SHP77 treated with DMSO at 0.1 percent for 48 hours (cell line): ENCODE data around the gene ANKRD23.
"Not testable (repeated sequence)": the region's sequence is repeated elsewhere in the genome, so short reads cannot be mapped to it uniquely, and the experiment has no call there.

ENCODE experiments used
- DNase-seq: peaks from one replicate; lab custom pipeline; 2025; lab: John Stamatoyannopoulos, UW

ANKRD23 gene

GRCh38 chr2:96843538-96844268 lies at the start of gene ANKRD23:
TSS of gene ANKRD23 (minus strand) at chr2:96844021. CDS start at chr2:96843992, 29 bp downstream.
- no peak for DNase-seq

- no peak for DNase-seq
These were observed 47.9 kb upstream of the ANKRD23 start for GRCh38 chr2:96891591-96892333.

DNA sequence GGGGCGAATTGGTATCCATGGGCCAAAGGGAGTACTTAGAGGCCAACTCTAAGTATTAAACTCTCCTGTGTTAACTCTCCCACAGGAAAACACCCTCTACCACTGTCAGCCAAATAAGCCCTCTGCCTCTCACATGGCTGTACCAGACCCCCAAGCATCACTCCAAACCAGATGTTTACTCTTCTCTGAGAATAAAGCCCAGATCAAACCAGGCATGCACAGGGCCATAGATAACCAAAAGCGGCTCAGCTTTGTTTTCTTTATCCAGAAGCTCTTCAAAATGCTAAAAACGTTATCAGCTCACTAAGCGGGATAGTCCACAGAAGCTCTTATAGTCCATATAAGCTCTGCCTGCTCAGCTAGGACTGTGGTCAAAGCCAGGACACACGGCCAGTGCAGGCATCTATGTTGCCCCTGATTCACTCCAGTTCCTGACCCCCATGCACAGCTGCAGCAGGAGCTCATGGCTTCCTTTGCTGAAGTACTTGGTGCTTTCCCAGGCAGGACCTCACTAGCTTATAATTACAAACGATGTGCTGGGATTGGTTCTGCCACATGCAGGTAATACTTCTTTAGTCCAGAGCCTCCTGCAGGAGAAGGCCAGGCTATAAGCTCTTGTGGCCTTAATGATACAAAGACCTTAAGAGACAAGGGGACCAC lies 47.0 kb upstream of the ANKRD23 start:
- DNase-seq, result no peak

- no peak for DNase-seq
These were observed 46.4 kb upstream of the ANKRD23 start for GRCh38 chr2:96890252-96890651.

GRCh38 chr2:96889502-96889901 lies 45.7 kb upstream of the ANKRD23 start:
- DNase-seq, result not testable (repeated sequence)

DNA sequence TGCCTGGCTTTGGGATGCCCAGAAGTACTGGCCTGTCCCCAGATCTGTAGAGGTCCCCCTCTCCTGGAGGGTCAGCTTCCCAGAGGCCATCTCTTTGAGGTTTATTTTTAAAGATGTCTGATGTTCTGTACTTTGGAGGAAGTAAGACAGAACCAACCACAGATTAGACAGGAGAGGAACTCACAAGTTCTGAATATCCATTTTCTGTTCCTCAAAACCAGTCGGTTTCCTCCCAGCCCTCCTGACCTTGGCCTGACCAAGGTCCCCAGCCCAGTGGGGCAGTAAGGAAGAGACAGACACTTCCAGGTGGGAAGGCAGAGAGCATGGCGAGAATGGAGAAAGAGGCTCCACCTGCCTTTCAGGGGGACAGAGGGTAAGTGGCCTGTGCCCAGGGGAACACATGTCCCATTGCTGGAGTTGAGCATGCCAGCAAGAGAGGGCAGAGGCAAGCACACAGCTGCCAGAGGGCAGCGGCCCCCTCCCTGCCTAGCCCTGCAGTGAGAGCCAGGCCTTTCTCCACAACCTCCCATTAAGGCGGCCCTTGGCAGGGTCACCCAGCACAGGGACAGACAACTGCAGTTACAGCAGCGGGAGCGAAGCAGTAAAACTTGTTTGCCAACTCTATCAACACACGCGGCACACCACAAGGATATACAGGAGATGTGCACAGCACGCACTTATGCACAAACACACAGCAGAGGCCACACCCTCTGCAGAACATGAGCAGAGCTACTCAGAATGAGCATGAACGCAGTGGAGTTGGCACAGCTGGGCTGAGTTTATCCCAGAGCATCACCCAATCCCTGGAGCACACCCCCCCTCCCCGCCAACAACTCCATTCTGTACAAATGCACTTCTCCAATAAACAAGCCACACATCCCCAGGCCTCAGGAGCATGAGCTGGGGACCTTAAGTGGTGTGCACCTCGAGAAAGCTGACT lies 44.5 kb upstream of the ANKRD23 start:
- DNase-seq, result no peak

DNA sequence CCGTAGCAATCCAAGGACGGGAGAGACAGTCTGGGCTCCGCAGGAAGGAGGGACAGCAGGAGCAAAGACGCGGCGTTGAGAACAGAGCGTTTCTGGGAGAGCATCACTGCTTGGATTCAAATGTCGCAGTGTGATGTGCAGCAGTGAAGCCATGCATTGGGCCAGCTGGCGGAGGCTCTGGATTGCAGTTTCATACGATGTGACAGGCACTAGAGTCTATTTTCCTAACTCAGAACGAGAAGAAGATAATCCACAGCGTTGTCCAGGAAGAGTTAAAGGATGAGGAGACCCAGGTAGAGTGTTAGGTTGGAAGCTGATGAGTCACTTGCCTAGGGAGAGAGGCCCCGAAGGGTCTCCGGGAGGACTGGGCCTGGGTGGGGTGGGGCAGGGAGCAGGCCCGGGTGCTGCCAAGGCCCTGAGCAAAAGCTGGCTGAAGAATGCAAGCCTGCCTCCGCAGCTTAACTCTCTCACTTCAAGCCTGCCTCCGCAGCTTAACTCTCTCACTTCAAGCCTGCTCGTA lies 43.7 kb upstream of the ANKRD23 start:
- DNase-seq, result no peak

- DNase-seq, result no peak
These were observed 41.9 kb upstream of the ANKRD23 start for GRCh38 chr2:96885432-96886347.

DNA sequence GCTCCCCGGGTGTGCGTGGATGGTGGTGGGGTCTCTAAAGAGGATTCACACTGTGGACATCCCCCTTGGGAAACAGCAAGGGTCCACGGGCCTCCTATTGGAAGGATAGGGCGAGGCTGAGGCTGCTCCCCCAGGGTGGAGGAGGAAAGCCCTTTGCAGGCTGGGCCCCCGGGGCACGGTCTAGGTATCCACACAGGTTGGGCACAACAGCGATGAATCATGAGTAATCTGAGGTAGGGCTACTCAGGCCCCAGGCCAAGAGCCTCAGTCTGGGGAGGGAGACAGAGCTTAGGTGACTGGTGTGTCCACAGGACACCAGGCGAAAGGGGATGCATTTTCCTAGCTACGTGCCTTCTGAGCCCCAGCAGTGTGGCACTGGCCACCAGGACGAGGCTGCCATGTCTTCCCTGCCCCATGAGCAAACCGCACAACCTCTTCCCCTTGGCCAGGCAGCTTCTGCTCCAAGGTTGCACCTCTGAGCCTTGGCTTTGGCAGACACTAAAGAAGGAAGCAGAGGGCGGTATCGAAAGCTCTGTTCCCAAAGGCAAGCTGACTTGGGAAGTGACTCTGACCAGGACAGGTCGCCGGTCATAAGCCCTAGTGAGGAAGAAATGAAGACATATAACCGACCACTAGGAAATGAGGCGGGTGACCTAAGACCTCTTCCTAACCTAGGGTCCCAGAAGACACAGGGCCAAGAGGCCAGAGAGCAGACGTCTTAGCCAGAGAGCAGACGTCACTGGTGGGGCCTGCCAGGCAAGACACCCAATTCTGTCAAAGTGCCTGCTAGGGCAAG lies 40.7 kb upstream of the ANKRD23 start:
- no peak for DNase-seq

- no peak for DNase-seq
These were observed 39.5 kb upstream of the ANKRD23 start for GRCh38 chr2:96883306-96883705.

DNA sequence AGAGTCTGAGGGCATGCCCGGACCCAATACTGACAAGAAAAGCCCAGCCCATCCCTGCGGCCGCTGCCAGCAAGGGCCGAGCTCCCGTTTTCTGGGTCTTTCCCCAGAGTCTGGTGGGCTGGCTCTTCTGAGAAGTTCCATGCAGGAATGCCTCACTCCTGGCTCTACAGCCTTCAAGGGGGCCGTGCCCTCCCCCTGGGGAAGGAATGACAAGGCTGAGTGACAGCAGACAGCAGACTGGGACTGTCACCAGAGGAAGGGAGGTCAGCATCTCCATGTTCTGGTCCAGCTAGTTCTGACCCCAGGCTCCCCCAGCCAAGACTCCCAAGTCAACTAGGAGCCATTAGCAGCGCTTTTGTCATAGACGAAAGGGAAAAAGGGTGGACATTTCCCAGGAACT lies 39.1 kb upstream of the ANKRD23 start:
- no peak for DNase-seq

DNA sequence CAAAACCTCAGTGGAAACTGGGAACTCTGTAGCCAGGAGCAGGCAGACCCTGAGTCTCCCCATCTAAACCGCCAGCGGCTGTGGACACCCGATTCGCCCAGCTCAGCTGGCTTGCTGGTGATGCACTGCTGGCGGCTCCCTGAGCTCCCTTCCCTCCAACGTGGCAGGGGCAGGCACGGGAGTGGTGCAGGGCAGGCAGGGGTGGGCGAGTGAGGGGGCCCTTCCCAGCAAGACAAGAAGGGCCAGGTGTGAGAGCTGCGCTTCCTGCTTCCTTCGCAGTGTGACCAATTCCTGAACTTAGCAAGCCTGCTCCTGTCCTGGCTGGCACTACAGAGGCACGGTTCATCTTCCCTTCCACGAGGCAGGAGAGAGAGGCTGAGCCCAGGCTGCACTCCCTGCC lies 38.4 kb upstream of the ANKRD23 start:
- DNase-seq, result no peak

DNA sequence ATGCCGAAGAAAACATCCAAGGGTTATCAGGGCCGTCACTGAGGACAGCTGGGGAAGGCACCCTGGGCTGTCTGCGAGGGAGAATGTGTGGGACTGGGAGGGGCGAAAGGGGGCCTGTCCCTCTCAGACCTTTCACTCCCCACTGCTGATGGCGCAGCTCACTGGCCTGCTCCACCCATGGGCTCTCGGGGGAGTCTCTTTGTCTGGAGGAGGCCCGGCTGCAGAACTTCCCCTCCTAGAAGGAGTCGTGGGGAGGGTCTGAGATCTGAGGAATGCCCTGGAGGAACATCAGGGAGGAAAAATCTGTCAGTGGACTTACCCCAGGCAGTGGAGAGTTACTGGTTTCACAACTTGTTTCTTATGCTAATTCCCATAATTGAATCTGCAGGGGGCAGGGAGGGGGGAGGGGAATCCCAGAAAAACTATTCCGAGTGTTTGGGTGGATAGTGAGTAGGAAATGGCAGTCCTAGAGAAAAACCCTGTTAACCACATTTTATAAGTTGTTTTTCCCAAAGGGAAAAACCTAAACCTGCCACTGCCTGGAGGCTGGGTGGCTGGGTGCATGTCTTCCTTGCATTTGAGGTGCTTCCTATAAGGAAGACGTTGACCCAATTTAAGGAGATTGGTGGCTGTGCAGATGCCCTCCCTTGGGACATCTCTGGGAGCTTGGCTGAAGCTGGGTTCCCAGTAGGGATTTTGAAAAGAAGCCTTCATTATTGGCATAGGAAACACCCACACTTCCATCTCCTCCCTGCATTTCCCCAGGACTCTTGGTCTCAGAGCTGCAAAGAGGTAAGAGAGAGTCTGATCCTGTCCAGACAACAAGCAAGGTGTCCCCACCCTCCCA lies 37.8 kb upstream of the ANKRD23 start:
- DNase-seq, result no peak

GRCh38 chr2:96880891-96881273 lies 37.1 kb upstream of the ANKRD23 start:
- no peak for DNase-seq

DNA sequence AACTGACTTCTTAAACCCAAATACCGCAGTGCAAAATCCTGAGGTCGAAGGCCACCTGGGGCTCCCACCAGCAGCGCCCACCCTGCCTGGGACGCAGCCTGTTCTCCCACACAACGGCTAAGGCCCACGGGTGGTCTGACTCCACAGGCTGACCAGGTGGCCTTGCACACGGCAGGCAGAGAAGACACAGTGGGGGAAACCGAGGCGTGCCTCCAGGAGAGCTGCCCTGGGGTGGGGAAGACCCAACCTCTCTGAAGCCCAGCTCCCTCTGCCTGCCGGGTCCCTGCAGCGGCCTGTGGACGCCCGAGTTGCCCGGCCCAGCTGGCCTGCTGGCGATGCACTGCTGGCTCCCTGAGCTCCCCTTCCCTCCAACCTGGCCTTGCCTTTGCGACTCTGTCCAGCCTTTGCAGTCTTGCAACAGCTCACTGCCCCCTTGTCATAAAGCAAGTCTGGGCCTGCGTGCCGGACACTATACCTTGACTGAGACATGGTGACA lies 35.8 kb upstream of the ANKRD23 start:
- DNase-seq, result no peak

DNA sequence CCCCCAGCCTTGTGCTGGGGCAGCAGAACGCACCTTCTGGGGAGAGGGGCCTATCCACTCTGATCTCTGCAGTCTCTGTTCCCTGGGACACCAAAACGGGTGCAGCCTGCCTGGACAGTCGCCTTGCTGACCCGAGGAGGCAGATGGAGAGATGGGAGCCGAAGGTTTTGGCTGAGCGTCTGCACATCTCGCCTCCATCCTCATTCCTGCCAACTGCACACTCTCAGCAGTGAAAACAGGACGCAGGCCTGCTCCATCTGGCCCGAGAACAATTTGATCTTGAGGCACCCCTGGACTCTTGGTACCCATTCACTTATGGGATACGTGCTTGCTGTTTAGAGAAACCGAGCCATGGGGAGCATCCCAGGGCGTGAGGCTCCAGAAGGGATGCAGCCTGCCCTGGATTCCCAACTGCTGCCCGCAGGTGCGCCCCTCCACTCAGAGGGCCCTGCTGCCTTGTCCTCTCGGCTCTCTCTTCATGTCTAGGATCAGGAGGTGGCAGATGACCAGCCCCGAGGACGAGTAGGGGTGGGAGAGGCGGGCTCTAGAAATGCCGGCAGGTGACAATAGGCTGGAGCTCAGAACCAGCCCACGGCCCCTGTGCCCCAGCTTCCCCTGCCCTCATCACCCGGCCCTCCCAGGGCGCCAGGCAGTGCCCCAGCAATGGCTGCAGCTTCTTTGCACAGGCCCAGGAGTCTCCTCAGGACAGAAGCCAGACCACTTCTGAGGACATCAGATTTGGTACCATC lies 35.1 kb upstream of the ANKRD23 start:
- DNase-seq, result no peak

- no peak for DNase-seq
These were observed 34.4 kb upstream of the ANKRD23 start for GRCh38 chr2:96878171-96878570.

GRCh38 chr2:96877631-96878092 lies 33.8 kb upstream of the ANKRD23 start:
- DNase-seq, result no peak
